ENCODE measurements around the gene GNAQ.

GRCh38 chr9:77725820-77726219, 305.8 kb downstream of the GNAQ start:
- TF ChIP-seq POLR2AphosphoS5 (IDR thresholded peaks at IDR 0.05; ENCODE audit: low read depth, low read length) (no peak), REST (IDR thresholded peaks at IDR 0.05; ENCODE audit: insufficient read depth in 1 of 2, low read depth in 2 of 2, low read length in 2 of 2) (no peak), TAF1 (IDR thresholded peaks at IDR 0.05; ENCODE audit: borderline replicate concordance, insufficient read depth, low read length) (no peak), SIN3A (IDR thresholded peaks at IDR 0.05; ENCODE audit: borderline replicate concordance, insufficient read depth, low read length) (no peak)

Data from PFSK-1 (cell line).